HK-2 (cell line): ENCODE measurements around the gene PHF12.
A peak's percentile ranks its signal among the peaks of the same experiment; 100 is the strongest.

Source experiments
- DNase-seq: peaks from one replicate; pipeline ENCODE4 v3.0.0-alpha.2; 2018; ENCODE audit not compliant: unreplicated experiment

The PHF12 gene

DNA sequence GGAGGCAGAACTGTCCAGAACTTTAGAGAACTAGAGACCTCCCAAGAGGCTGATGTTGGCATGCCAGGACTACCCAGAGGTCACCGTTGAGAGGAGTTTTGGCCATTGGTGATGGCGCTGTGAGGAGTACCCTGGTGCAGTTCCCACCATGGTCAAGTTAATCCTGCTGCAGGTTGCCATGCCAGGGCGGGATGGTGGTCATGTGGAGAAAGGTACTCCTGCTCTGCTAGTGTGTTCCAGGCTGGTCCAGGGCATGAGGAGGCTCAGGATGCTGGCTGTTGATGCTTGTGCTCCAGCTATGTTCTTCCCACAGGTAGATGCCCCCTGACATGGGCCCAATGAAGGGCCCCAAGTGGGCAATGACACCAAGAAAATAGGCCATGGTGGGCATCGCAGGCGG is 4.1 kb upstream of the PHF12 start:
- no peak for DNase-seq

DNA sequence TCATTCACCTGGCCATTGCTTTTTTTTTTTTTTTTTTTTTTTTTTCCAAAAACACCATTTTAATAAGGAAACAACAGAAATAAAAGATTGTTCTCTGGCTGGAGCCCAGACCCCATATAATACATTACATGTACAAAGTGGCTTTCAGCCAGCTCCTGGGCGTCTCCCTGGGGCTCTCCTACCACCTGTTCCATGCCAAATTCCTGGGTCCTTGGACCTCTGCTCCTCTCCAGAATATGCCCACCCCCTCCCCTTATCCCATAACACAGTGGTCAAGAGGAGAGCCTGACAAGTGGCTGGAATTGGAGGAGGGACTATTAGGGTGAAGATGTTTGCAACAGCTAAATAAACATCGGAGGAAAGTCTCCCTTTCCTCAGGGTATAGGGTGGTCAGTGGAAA is 3.6 kb upstream of the PHF12 start:
- DNase-seq = no peak

DNA sequence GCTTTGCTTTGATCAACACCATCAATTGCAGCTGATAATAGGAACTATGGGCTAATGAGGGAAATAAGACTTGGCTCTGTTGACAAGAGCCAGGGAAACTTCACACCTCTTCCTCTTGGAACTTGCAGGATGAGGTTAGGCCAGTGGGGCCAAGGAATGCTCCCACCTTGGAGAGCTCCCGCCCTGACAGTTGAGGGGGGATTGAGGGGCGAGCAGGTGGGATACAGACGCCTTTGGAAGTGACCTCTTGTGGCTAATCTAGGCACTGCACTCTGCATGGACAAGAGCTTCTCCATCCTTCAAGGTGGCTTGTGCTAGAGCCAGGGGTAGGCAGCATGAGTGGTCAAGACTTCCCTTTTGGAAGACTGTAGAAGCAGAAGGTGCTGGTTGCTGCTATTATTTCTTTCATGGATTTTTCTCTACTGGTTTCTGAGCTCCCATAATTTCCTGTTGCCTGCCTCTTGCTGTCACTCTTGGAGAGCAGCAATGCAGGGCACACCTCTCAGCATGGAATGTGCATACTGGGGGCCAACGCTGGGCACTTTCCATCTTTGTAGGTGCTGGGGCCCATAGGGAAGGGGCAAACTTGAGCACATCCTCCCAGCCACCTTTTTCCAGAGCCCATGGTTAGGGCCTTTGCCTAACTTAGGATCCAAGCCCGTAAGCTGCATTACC is 2.3 kb upstream of the PHF12 start:
- DNase-seq = peak; percentile 27

DNA sequence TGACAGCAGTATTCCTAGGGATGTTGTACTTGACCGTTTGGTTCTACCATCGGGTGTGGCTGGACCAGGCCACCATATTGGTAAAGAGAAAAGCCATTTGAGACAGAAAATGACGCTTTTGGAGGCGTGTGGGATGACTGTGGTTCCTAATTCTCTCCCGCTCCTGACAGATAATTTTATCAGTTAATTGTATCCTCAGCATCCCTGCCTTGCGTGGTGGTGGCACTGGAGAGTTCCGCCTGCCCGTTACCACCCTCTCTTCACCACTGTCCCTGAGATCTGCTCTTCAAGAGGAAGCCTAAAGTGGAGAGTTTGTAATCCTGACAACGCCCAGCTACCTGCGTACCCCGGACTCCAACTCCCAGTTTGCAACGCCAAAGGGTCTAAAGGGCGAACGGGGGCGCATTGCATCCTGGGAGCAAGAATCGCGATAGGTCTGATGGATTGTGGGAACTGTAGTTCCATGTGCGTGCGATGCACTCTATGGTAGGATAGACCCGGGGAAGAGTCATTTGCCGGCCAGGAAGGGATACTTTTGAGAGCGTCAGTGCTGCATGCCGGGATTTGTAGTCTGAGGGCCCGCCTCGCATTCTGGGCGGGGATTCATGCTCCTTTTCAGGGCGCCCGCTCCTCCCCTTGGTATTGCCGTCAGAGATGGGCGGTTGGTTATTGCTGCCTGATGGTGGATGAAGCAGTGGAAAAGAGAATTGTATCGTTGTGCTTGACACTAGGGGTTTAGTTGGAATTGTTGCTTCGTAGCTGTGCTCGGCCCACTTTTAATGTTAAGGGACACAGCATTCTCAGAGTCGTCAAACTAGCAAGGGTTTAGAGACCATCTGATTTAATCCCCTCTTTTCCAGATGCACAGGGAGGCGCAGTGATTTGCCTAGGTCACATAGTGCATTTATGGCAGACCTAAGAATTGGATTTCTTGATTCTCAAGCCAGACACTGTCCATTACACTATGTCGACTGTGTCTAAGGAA is 965 bp upstream of the PHF12 start:
- peak; percentile 96 for DNase-seq

DNA sequence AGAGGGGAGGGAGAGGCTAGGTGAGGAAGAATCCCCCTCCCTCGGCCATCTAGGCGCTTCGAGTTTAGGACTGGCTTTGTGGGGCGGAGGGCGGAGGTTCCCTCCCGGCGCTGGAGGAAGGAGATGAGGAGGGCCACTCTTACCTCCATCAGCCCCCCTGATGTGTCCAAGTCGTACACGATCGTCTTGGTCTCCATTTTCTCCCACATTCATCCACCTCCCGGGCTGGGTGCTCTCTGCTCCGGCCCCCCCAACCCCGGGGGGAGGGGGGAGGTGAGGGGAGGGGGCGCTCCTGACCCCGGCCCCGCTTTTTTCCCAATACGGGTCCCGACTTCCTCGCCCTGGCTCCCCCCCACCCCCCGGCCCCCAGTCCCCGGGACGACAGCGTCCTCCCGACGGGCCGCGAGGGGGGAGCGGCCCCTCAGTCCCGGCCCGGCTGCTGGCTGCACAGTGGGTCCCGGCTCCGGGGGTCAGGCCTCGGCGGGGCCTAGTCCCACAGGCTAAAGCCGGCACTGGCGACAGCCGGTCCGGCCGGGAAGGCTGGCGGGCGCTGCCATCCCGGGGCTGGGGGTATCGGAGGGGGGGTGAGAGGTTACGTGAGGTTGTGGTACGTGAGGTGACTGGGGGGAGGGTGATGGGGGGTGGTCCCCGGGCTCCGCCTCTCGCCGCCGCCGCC is 428 bp downstream of the PHF12 start:
- DNase-seq = no peak

DNA sequence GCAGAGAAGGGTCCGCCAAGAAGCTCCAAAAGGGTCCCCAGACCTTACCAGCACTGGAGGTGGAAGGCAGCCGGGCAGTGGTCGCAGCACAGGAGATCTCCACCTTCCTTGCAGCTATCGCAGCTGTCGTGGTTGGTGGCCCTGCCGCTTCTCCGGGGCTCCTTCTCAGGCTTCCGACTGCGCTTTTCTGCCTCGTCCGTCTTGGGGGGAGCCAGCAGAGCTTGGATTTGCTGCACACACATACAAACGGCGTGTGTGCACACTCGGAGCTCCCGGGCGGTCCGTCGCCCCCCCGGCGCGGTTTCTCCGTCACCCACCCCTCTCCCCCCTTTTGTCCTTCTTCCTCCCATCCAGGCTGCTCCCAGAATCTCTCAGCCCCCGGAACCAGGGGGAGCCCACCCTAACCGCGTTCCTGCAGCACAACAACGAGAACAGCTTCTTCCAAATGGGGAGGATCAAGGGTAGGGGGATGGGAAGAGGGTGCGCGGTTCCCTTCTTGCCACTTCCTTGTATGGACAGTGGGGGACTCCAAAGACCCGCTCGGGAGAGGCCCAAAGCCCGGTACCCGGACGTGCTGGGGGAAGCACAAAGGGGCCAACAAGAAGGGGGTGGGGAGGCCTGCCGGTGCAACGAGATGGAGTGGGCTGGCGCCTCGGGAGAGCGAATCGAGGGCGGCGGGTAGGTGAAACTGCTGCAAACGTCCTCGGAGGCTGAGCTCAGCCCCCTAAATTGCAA is 1.1 kb downstream of the PHF12 start:
- DNase-seq = peak; percentile 50

DNA sequence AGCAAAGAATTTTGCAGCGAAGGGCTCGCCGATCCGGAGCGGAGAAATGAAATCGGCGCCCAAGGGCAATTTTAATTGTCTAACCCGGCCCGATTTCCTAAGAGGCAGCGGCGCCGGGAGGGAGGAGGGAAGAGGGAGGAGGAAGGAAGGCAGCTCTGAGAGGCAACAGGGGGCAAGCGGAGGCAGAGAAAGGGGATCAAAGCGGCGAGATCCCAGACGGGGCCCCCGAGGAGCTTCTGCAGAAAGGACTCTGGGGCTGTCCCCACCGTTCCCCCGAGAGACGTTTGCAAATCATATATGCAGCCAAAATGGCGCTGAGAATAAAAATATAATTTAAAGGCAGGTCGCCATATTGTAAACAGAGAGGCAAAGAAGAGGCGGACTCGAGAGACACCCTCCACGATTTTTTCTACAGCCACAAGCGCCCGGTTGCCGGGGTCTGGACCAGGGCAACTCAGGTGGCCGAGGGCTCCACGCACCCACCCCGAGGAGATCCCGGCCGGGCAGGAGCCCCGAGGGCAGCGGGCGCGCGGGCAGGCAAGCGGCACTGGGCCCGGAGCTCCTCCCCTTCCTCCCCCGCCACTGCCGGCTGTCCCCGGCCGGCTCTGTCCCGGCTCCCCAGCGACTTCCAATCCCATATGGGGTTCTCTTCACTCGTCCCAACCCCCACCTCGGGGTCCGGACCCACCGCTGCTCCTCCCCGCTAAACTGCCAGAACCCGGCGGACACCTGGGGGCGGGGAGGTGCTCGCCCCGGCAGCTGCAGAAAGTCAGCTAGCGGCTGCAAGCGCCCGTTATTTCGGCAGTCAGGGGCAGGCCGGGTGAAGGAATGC is 1.9 kb downstream of the PHF12 start:
- peak; percentile 65 for DNase-seq

DNA sequence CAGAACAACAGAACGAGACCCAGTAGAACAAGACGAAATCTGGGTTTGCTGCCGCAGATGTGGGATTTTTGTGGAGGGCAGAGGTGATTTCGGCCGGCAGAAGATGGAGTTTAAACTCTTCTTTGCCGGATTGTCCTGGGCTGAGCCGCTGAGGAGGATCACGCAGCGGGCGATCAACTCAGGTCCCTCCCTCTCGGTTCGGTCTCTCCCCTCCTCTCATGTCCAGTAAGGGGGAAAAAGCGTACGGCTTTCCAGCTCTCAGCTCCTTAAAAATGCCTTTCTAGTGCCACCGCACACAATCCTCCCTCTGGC is 2.5 kb downstream of the PHF12 start:
- DNase-seq = no peak

DNA sequence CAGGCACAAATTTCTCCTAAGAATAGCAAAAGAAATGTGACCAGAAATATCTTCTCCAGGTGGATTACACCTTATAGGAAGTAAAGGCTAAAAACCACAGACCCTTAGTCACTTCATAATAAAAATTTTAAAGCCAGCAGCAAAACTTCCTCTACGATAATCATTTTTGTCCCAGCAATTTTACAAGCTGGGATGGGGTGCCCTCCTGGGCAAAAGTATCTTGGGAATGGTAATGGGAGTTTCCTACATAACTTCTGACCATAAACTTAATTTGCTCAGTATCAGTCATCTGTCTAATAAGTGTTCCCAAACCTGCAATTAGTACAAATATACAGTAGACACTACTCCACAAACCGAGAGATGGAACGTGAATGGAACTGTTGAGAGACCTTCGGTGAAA is 3.0 kb downstream of the PHF12 start:
- no peak for DNase-seq

DNA sequence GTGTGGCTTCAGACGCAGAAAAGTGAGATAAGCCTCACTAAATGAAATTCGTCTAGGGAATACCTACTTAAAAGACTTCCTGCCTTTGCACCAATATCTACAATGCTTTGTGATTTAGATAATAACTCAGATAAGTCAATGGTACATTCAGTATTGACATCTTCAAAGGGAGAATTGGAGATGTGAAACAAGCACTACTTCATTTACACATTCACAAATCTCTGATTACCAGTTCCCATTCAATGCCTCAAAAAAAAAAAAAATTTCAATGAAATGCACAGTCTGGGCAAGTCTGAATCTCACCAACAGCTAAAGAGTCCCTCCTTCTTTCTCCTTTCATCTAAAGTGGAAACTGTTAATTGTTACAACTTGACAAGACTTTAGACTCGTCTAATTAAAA is 3.7 kb downstream of the PHF12 start:
- no peak for DNase-seq

DNA sequence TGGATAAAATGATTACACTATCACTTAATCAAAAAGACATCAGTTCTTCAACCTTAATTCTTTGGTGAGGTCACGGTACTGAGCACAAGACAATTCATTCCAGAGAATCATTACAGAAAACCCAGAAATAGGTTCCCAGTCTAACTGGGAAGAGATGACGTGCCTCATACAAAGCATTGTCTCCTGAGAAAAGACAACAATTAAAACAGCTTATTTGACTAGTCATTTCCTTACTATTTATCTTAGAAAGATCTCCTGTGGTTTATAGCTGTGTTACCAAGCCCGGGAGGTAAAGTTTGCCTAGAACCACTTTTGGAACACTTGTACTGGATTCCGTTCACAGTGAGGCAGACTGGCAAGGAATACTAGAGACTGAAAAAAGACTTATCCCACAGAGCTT is 5.1 kb downstream of the PHF12 start:
- DNase-seq = no peak

DNA sequence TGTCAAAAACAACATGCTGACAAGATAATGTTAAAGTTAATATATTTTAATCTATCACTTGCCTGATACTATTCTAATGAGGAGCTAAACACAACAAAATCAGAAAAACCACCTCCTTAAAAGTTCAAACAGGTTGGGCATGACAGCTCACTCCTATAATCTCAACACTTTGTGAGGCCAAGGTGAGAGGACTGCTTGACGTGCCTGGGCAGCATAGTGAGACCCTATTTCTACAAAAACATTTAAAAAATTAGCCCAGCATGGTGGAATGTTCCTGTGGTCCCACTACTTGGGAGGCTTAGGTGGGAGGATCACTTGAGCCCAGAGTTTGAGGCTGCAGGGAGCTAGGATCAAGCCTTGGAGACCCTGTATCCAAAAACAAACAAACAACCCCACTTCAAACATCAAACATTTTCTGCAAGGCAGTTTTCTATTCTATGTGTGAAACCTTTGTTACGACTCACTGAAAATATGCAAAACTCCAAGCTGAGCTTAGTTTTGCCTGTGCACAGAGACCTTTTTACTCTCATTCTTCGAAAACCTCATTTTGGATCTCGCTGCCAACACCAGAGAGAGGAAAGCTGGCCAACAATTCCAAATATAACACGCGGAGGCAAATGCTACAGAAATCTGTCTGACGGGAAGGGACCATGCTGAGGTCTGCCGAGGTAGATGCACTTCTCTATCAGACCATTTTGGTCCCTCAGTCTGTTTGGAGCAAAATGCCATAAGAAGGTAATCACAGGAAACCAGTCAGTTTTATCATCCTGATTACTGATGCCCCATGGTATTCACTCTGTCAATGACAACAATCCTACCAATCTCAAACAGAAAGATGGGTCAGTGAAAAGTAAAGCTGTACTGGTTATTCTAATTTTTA is 6.2 kb downstream of the PHF12 start:
- no peak for DNase-seq

DNA sequence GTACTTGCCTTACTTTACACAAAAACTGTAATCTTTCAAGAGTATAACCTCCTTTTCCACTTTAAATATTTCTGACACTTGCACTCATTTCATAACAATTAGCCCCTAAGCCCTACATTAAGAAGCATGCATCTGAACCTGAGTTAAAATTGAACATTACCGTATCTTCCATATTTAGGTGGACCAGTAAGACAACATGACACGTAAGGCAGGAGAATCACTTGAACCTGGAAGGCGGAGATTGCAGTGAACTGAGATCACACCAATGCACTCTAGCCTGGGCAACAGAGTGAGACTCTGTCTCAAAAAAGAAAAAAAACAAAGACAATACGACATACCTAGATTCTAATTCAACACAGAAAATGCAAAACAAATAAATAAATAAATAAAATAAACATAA is 7.0 kb downstream of the PHF12 start:
- no peak for DNase-seq

DNA sequence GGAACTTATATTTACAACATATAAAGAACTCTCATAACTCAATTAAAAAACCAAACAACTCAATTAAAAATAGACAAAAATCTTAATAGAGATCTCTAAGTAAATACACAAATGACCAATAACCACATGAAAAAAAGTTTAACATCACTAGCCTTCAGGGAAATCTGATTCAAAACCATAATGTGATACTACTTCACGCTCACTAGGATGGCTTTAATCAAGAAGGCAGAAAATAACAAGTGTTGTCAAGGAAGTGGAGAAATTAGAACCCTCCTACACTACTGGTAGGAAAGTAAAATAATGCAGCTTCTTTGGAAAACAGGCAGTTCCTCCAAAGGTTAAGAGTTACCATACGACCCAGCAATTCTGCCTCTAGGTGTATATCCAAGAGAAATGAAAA is 8.4 kb downstream of the PHF12 start:
- no peak for DNase-seq

DNA sequence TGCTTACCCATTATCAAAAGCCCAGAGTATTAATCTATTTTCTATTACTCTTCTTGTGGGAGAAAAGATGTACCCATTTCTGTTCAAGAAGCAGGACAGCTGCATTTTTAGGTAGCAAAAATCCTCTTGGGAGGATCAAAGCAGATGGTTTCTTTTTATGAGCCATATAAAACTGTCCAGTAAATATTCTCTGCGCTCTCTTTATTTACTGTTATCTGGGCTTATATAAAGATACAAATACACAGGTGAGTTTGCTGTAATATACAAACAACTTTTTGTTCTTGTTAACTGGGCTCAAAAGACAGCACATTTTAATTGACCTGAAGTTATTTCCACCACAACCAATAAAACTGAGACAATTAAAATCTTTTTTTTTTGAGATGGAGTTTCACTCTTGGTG is 10.1 kb downstream of the PHF12 start:
- no peak for DNase-seq

DNA sequence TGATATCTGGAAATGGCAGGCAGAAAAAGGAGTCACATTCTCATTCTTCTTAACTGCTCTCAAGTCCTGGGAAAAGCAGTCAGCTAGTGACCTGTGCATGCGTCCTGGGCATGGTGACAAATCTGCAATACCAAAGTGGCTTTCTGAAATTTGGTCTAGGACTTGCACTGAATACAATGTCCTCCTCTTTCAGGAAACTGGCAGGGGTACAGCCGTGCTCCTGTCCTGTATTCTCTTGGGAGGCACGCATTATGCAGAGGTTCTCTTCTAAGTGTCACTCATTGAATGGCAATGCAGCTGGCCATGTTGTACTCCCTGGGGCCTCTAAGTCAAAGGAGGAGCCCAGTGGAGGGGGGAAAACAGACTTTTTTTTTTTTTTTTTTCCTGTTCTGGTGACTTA is 10.6 kb downstream of the PHF12 start:
- DNase-seq = no peak

DNA sequence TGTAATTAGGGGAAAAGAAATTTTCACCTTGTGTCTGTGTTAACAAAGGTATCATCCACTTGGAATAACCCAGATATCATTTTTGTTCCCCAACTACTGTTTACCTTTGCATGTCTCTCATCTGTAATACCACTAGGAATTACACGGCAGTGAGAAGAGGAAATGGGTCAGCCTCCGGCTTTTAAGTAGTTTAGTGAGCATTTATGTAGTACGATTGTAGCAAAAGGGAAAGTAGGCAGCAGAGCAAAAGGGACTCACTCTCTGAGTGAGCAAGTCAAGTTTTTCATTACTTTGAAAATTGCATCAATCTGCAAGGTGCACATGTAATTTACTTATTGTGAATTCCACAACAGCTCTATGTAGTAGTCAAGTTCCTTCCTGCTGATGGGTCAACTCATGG is 11.2 kb downstream of the PHF12 start:
- DNase-seq = no peak

DNA sequence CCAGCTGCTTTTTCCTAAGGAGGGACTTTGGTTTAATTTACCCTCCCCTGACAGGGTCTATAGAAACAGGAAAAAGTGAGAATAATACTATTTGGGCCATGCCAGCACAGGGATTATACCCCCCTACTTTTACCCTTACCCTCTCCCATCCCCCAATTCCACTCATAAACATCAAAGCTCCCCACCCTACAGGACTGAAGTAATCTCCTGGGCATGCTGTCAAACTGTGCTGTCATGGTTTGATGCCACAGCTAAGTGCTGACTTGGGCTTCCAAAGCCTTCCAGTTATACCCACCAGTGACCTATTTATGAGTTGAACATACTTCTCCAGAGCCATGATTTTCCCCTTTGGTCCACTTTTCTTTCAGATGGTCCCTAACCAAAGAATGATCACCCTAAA is 12.8 kb downstream of the PHF12 start:
- DNase-seq = no peak

DNA sequence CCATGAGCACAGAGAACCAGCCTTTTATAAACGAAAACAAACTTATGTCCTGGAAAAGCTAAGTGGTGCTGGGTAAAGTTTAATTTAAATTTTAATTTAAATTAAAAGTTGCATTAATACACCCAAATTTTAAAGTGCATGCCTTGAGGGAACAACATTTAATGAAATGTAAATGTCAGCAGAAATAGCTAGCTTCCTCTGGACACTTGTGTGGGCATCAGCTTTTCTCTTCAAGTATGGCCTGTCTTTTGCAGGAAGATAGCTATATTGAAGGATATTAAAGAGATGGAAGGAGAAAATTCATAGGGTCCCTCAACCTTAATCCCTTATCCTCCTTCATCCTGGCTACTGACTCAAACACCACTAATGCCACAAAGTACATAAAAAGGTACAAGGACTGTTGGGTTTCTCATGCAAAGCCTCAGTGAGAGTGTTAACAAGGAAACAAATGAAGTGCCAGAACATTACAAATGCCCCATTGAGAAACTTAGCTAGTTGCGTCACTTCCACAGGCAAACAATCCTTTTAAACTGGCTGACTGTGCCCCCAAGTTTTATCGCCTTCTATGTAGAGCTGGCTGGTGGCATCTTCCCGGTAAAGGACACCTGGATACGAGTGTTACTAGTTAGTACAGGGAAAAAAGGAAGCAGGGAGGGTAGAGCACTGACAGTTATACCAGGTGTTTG is 14.1 kb downstream of the PHF12 start:
- no peak for DNase-seq
